Transverse colon (tissue), 3 donors: ENCODE measurements around the gene APC2.

ENCODE experiments used
- EP300 ChIP-seq: sonication (generic); formaldehyde crosslinking; IDR thresholded peaks from one replicate; pipeline ENCODE4 v1.6.1; 2017; ENCODE audit warnings: antibody characterized with exemption, low read depth
- POLR2A ChIP-seq: fragments of 450-650 bp; IDR thresholded peaks from one replicate; pipeline ENCODE4 v1.6.1; 2016; ENCODE audit warnings: antibody characterized with exemption, mild to moderate bottlenecking, moderate library complexity
- TF ChIP-seq, protein P1 (sequence below), 5 experiments: fragments of 200-600 bp in 3 of 5; fragments of 450-650 bp in 2 of 5; sonication (generic) in 3 of 5; IDR thresholded peaks; 1 replicate in 2 of 5; 2 replicates in 3 of 5; pipeline ENCODE4 v1.5.1; 2016 to 2017; ENCODE audit warnings: antibody characterized with exemption in 5 of 5, inconsistent platforms in 3 of 5, mild to moderate bottlenecking in 2 of 5, moderate library complexity in 1 of 5

DNA sequence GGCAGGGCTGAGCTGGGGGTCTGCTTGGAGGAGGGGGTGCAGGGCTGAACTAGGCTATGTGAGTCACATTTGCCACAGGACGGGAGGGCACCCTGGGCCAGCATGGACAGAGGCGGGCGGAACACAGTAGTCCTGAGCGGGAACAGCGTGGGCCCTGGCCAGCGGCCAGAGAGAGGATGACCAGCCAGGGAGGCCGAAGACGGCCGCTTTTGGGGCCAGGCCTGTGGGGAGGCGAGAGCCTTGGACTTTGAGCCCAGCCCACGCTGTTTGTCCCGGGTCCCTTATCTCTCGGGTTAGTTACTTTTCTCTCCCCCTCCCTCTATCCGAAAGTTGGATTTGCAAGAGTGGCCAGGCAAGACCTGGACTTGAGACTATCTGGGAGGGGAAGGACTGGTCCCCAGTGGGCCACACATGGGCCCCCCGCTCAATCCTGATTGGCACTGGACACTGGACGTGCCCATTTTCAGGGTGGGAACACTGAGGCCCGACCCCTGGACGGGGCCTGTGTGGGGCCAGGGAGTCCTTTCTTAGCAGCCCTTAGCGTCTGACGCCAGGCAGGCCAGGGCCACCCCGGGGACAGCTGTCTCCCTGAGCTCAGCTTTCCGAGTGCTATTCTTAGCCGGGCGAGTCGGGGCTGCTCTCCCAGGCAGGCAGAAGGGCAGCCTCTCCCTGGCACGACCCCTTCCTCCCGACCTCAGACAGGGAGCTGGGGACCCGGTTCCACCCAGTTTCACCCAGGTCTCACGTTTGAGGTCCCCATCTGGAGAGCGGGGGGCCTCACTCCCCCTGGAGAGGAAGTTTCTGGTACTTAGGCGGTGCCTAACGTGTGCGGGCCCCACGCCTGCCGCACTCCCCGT is 49.4 kb upstream of the APC2 start:
- no peak for TF ChIP-seq EP300
- TF ChIP-seq, protein P1, sequence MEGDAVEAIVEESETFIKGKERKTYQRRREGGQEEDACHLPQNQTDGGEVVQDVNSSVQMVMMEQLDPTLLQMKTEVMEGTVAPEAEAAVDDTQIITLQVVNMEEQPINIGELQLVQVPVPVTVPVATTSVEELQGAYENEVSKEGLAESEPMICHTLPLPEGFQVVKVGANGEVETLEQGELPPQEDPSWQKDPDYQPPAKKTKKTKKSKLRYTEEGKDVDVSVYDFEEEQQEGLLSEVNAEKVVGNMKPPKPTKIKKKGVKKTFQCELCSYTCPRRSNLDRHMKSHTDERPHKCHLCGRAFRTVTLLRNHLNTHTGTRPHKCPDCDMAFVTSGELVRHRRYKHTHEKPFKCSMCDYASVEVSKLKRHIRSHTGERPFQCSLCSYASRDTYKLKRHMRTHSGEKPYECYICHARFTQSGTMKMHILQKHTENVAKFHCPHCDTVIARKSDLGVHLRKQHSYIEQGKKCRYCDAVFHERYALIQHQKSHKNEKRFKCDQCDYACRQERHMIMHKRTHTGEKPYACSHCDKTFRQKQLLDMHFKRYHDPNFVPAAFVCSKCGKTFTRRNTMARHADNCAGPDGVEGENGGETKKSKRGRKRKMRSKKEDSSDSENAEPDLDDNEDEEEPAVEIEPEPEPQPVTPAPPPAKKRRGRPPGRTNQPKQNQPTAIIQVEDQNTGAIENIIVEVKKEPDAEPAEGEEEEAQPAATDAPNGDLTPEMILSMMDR (IDR thresholded peaks at IDR 0.05) = no peak
- TF ChIP-seq POLR2A = no peak
